Astrocyte of the cerebellum (primary cell): Measurements from ENCODE around the gene TLDC2.

ENCODE experiments used
- DNase-seq: peaks from one replicate; pipeline ENCODE4 v3.0.0-alpha.2; 2011; ENCODE audit warnings: low read depth
- H3K4me3 ChIP-seq: 2 replicates; pipeline ENCODE4 v1.5.1; 2011; ENCODE audit warnings: mild to moderate bottlenecking, low read depth, low read length, moderate library complexity
- in situ Hi-C: cut with HindIII; loops from 2 replicates; pipeline ENCODE4 v1.10.0; 2017; ENCODE audit warnings: low sequenced_read_pairs
- TF ChIP-seq, protein P1 (sequence below): IDR thresholded peaks from 2 replicates; pipeline ENCODE4 v1.5.1; 2012; ENCODE audit warnings: low read length, low read depth, moderate library complexity, mild to moderate bottlenecking; ENCODE audit errors: missing control alignments

TLDC2 gene

DNA sequence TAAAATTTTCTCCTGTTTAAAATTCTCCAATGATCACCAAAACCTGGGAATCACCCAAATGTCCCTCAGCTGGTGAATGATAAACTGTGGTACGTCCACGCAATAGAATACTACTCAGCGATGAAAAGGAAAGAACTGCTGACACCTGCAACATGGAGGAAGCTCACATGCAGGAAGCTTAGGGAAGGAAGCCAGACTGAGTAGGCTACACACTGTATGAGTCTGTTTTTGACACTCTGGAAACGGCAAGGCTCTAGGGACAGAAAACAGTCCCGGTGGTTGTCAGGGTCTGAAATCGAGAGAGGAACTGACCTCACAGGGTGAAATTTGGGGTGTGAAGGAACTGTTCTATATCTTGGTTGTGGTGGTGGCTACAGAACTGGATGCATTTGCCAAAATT, 25.2 kb upstream of the TLDC2 start:
- TF ChIP-seq, protein P1, sequence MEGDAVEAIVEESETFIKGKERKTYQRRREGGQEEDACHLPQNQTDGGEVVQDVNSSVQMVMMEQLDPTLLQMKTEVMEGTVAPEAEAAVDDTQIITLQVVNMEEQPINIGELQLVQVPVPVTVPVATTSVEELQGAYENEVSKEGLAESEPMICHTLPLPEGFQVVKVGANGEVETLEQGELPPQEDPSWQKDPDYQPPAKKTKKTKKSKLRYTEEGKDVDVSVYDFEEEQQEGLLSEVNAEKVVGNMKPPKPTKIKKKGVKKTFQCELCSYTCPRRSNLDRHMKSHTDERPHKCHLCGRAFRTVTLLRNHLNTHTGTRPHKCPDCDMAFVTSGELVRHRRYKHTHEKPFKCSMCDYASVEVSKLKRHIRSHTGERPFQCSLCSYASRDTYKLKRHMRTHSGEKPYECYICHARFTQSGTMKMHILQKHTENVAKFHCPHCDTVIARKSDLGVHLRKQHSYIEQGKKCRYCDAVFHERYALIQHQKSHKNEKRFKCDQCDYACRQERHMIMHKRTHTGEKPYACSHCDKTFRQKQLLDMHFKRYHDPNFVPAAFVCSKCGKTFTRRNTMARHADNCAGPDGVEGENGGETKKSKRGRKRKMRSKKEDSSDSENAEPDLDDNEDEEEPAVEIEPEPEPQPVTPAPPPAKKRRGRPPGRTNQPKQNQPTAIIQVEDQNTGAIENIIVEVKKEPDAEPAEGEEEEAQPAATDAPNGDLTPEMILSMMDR, result no peak
- in situ Hi-C loops, result no loop called here
- no peak overlapping the region for H3K4me3 ChIP-seq
- DNase-seq, result no peak

DNA sequence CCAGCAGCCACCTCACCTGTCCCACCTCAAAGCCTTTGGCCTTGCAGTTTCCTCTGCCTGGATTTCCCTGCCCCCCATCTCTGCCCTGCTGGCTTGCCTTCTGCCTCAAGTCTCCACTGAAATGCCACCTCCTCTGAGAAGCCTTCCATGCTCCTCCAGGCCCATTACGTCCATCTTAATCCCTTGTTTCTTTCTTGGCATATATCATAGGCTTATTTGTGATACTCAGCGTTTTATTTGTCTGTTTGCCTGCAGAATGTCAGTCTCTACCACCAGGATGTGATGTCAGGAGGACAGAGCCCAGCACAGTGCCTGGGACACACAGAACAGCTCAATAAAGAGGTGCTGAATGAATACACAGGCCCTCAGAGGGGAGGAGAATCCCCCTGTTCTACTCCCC, 24.4 kb upstream of the TLDC2 start:
- H3K4me3 ChIP-seq, result no peak overlapping the region
- no peak for DNase-seq
- TF ChIP-seq, protein P1, result no peak
- in situ Hi-C loops, result no loop called here

DNA sequence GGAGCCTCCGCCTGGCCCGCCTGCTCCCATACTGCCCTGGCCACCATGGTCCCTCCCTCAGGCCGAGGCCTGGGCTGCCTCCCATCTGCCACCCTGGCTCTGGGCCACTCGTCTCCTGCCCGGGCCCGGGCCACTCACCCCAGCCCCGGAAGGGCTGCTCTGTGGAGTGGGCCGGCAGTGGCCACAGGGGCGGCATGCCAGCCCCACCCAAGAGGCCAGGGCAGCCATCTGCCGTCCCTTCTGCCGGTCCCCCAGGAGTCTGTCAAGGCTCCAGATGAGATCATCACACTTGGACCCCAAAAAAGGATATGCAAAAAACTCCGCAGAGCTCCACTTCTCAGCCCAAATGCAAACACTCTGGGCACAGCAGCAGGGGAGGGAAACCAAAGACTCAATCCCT, 23.8 kb upstream of the TLDC2 start:
- in situ Hi-C loops, result no loop called here
- TF ChIP-seq, protein P1, result no peak
- H3K4me3 ChIP-seq, result no peak overlapping the region
- DNase-seq, result no peak

DNA sequence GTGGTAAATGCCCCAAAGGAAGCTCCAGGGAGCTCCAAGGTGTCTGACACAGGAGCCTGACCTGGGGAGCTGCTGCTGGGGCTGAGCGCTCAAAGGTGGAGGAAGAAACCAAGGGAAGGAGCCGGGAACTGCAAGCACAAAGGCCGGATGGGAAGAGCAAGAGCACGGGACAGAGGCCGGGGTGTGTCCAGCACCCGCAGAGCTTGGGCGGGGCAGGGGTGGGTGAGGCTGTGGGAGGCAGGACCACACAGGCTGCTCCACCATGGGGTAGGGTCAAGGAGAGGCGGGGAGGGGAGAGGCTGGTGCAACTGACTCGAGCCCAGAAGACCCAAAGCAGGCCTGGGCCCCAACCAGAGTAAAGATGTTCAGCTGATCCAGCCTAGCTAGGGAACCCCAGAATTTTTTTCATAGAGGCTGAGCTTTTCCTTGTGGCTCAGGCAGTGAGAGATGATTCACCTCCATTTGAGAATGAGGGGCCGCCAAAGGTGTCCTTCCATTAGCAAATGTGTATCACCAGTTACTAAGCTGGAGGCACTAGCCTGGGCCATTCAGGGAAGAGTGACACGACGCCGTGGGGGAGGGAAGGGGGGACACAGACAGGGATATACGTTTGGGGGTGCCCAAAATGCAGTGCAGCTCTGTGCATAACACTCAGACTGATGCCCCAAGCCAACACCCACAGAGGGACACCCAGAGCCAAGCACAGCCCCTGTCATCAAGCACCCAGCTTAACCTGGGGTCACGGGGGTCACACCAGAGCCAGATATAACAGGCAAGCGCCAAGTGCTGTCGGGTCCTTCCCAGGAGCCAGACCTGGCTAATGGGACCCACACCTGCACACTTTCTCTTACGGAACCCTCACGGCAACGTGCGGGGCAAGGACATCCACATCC, 21.3 kb upstream of the TLDC2 start:
- DNase-seq, result no peak
- H3K4me3 ChIP-seq, result no peak overlapping the region
- in situ Hi-C loops, result no loop called here
- TF ChIP-seq, protein P1, result no peak

DNA sequence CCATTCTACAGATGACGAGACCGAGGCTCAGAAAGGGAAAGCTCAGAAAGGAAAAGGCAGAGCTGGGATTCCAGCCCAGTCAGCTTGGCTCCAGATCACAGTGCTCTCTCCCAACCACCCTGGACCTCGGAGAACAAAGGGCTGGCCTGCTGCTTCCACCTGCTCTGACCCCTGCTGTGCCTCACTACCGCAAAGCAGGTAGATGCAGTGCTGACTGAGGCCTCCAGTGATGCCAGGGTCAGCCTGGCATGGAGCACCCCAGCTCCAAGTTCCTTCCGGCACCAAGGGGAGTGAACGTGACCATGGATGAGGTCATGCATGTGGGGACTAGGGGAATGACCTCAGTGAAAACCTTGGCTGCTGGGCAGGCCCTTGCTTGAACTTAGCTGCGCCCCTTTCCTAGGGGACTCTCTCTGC, 20.7 kb upstream of the TLDC2 start:
- TF ChIP-seq, protein P1, result no peak
- no peak for DNase-seq
- in situ Hi-C loops, result no loop called here
- no peak overlapping the region for H3K4me3 ChIP-seq

DNA sequence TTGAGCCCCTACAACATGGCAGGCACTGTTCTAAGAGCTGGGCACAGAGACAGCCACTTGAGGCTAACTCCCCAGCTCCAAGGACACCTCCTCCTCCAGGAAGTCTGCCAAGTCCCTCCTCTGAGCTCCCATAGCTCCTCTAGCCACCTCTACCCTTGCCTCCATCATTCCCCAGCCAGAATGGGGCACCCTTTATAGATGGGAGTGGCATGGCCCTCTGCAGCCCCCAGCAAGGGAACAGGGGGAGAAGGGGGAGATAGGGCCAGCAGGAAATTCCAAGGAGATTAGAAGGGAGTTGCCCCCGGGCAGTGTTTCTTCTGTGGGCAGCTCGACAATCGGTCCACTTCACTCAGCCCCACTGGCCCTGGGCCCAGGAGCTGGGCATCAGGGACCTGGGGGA, 19.7 kb upstream of the TLDC2 start:
- DNase-seq, result no peak
- in situ Hi-C loops, result no loop called here
- no peak overlapping the region for H3K4me3 ChIP-seq

More for the DNA sequence above, 19.7 kb upstream of the TLDC2 start:
- TF ChIP-seq, protein P1, result no peak
